Ishikawa (cell line): ENCODE results near the gene TANC2.

Source experiments
- EP300 ChIP-seq: IDR thresholded peaks from 2 replicates; pipeline ENCODE4 v1.6.1; 2012; ENCODE audit warnings: borderline replicate concordance
- MAX ChIP-seq: IDR thresholded peaks from 2 replicates; pipeline ENCODE4 v1.6.1; 2012
- RAD21 ChIP-seq: IDR thresholded peaks from 2 replicates; pipeline ENCODE4 v1.6.1; 2012; ENCODE audit warnings: low read depth

GRCh38 chr17:62975206-62975605 lies 9.2 kb downstream of the TANC2 start:
- TF ChIP-seq EP300 = no peak
- TF ChIP-seq MAX = no peak
- TF ChIP-seq RAD21 = no peak
